H1 (cell line): ENCODE results near the gene SBF2. TPM values are rescaled to one million over a fixed set of nuclear protein-coding genes. Genes with fewer than 3 reads are reported as not detected.

ENCODE experiments used
- CTCF ChIA-PET: fragments of 300-600 bp; sonication (Branson Sonifier 250); formaldehyde crosslinking; loops from one replicate; lab custom pipeline; 2021; ENCODE audit not compliant: partially characterized antibody; lab: Charles Lee
- POLR2A ChIA-PET: fragments of 300-600 bp; sonication (Branson Sonifier 250); formaldehyde crosslinking; loops from one replicate; lab custom pipeline; 2021; ENCODE audit warnings: inconsistent platforms; ENCODE audit not compliant: partially characterized antibody; lab: Charles Lee
- DNase-seq, 2 experiments: peaks; one replicate each; pipeline versions ENCODE4 v3.0.0 to v3.0.0-alpha.2; 2010 to 2022; ENCODE audit warnings: low spot score in 2 of 2, low read depth in 1 of 2, mixed read lengths in 1 of 2
- FAIRE-seq: peaks from 2 replicates; lab custom pipeline; 2011; peaks lifted over from hg19 to GRCh38; lab: Jason Lieb, UNC
- H2AFZ ChIP-seq: 2 replicates; pipeline ENCODE4 v1.8.1; 2012; ENCODE audit warnings: low read length, inconsistent platforms
- H2AK5ac ChIP-seq: 2 replicates; pipeline ENCODE4 v1.6.1; 2013; ENCODE audit warnings: low read depth, low read length
- H2BK120ac ChIP-seq: replicated peaks from 2 replicates; pipeline ENCODE3; 2013; ENCODE audit warnings: low read depth, low read length, inconsistent platforms
- H2BK12ac ChIP-seq: 2 replicates; pipeline ENCODE4 v1.6.1; 2013; ENCODE audit warnings: low read depth, low read length
- H2BK15ac ChIP-seq: 2 replicates; pipeline ENCODE4 v1.6.1; 2013; ENCODE audit warnings: low read length
- H2BK20ac ChIP-seq: 2 replicates; pipeline ENCODE4 v1.6.1; 2013; ENCODE audit warnings: low read length
- H2BK5ac ChIP-seq: 2 replicates; pipeline ENCODE4 v1.6.1; 2013; ENCODE audit warnings: low read depth, low read length
- H3K14ac ChIP-seq: 2 replicates; pipeline ENCODE4 v1.6.1; 2013; ENCODE audit warnings: inconsistent platforms; ENCODE audit not compliant: insufficient read length
- H3K18ac ChIP-seq: 2 replicates; pipeline ENCODE4 v1.6.1; 2013; ENCODE audit warnings: low read length; ENCODE audit errors: extremely low read depth
- H3K23ac ChIP-seq: 2 replicates; pipeline ENCODE4 v1.6.1; 2013; ENCODE audit warnings: inconsistent platforms; ENCODE audit not compliant: insufficient read length
- H3K23me2 ChIP-seq: 2 replicates; pipeline ENCODE4 v1.6.1; 2013; ENCODE audit warnings: low read depth, low read length
- H3K27ac ChIP-seq: 2 replicates; pipeline ENCODE4 v1.6.1; 2011; ENCODE audit warnings: low read depth, low read length, inconsistent platforms
- H3K27me3 ChIP-seq, 4 experiments: replicated peaks in 1 of 4; 1 replicate in 1 of 4; 2 replicates in 3 of 4; pipeline versions ENCODE4 v1.6.1 to v1.8.1; 2011 to 2013; ENCODE audit warnings: low read length in 3 of 4, mild to moderate bottlenecking in 3 of 4, inconsistent platforms in 2 of 4, mixed read lengths in 2 of 4, moderate library complexity in 1 of 4; ENCODE audit not compliant: control insufficient read depth in 3 of 4, insufficient read depth in 3 of 4; ENCODE audit errors: extremely low read depth in 1 of 4
- H3K36me3 ChIP-seq, 4 experiments: 2 replicates each; pipeline versions ENCODE4 v1.6.1 to v1.8.1; 2011 to 2013; ENCODE audit warnings: mild to moderate bottlenecking in 4 of 4, low read length in 3 of 4, moderate library complexity in 2 of 4, control low read depth in 1 of 4, inconsistent platforms in 1 of 4; ENCODE audit not compliant: insufficient read depth in 4 of 4, control insufficient read depth in 2 of 4
- H3K4ac ChIP-seq: replicated peaks from 2 replicates; pipeline ENCODE3; 2013; ENCODE audit warnings: low read length, low read depth, mixed read lengths, inconsistent platforms; ENCODE audit not compliant: insufficient read length
- H3K4me1 ChIP-seq, 4 experiments: replicated peaks in 1 of 4; 1 replicate in 1 of 4; 2 replicates in 3 of 4; pipeline versions ENCODE4 v1.6.1 to v1.8.1; 2011 to 2013; ENCODE audit warnings: low read length in 3 of 4, inconsistent platforms in 2 of 4, mixed read lengths in 1 of 4; ENCODE audit not compliant: insufficient read depth in 4 of 4, control insufficient read depth in 3 of 4
- H3K4me2 ChIP-seq, 2 experiments: 2 replicates each; pipeline versions ENCODE4 v1.6.1 to v1.8.1; 2011 to 2013; ENCODE audit warnings: low read depth in 2 of 2, low read length in 2 of 2, control low read depth in 1 of 2, inconsistent platforms in 1 of 2, mild to moderate bottlenecking in 1 of 2; ENCODE audit not compliant: insufficient read depth in 1 of 2
- H3K4me3 ChIP-seq, 4 experiments: fragments of 200-600, 300-600 bp in 1 of 4; sonication (generic), shearing (Covaris generic), sonication (Bioruptor Twin) in 1 of 4; 2 replicates each; pipeline versions ENCODE4 v1.5.1 to v1.8.1; 2011 to 2016; ENCODE audit warnings: low read length in 4 of 4, low read depth in 3 of 4, control low read depth in 2 of 4, inconsistent platforms in 2 of 4, mild to moderate bottlenecking in 2 of 4, mixed read lengths in 1 of 4, moderate library complexity in 1 of 4; ENCODE audit not compliant: insufficient read depth in 2 of 4; ENCODE audit errors: extremely low read depth in 1 of 4
- H3K56ac ChIP-seq: replicated peaks from 2 replicates; pipeline ENCODE3; 2013; ENCODE audit warnings: low read depth, mild to moderate bottlenecking, mixed read lengths, low read length, inconsistent platforms; ENCODE audit not compliant: insufficient read length
- H3K79me1 ChIP-seq: 2 replicates; pipeline ENCODE4 v1.6.1; 2013; ENCODE audit warnings: low read depth, low read length, control low read depth
- H3K79me2 ChIP-seq, 2 experiments: 2 replicates each; pipeline versions ENCODE4 v1.6.1 to v1.8.1; 2012 to 2013; ENCODE audit warnings: low read length in 2 of 2, mild to moderate bottlenecking in 2 of 2, inconsistent platforms in 1 of 2; ENCODE audit not compliant: insufficient read depth in 2 of 2, control insufficient read depth in 1 of 2
- H3K9ac ChIP-seq, 4 experiments: replicated peaks in 1 of 4; 1 replicate in 1 of 4; 2 replicates in 3 of 4; pipeline versions ENCODE4 v1.6.1 to v1.8.1; 2011 to 2013; ENCODE audit warnings: low read depth in 3 of 4, low read length in 3 of 4, control low read depth in 2 of 4, mild to moderate bottlenecking in 2 of 4, moderate library complexity in 2 of 4, inconsistent platforms in 1 of 4; ENCODE audit errors: extremely low read depth in 1 of 4
- H3K9me3 ChIP-seq, 2 experiments: 2 replicates each; pipeline versions ENCODE4 v1.6.1 to v1.8.1; 2012 to 2013; ENCODE audit warnings: mild to moderate bottlenecking in 2 of 2, moderate library complexity in 2 of 2, control low read depth in 1 of 2, inconsistent platforms in 1 of 2, low read depth in 1 of 2, low read length in 1 of 2, mixed read lengths in 1 of 2; ENCODE audit not compliant: insufficient read depth in 2 of 2
- H4K20me1 ChIP-seq, 2 experiments: replicated peaks in 1 of 2; 2 replicates each; pipeline versions ENCODE3 to v1.8.1; 2011 to 2013; ENCODE audit warnings: inconsistent platforms in 2 of 2, low read length in 2 of 2, mild to moderate bottlenecking in 1 of 2; ENCODE audit not compliant: insufficient read depth in 2 of 2, control insufficient read depth in 1 of 2
- H4K5ac ChIP-seq: 2 replicates; pipeline ENCODE4 v1.6.1; 2013; ENCODE audit warnings: low read length, low read depth, mixed read lengths, inconsistent platforms; ENCODE audit not compliant: insufficient read length
- H4K8ac ChIP-seq: 2 replicates; pipeline ENCODE4 v1.8.0; 2013; ENCODE audit warnings: mild to moderate bottlenecking, moderate library complexity, low read length, inconsistent platforms; ENCODE audit not compliant: insufficient read depth; ENCODE audit errors: extremely low read depth
- H4K91ac ChIP-seq: replicated peaks from 2 replicates; pipeline ENCODE3; 2013; ENCODE audit warnings: low read length, mixed read lengths, inconsistent platforms; ENCODE audit not compliant: insufficient read length
- CHD1 ChIP-seq: IDR thresholded peaks from 2 replicates; pipeline ENCODE4 v1.6.1; 2012; ENCODE audit warnings: low read depth, low read length, improper control_type of control experiment
- CREB1 ChIP-seq: IDR thresholded peaks from 2 replicates; pipeline ENCODE4 v1.6.1; 2012; ENCODE audit warnings: inconsistent platforms
- CTBP2 ChIP-seq: IDR thresholded peaks from 2 replicates; pipeline ENCODE4 v1.7.0; 2011; ENCODE audit warnings: borderline replicate concordance, mild to moderate bottlenecking, moderate library complexity, mixed read lengths, low read length; ENCODE audit not compliant: insufficient read depth, insufficient read length
- EZH2 ChIP-seq: fragments of 200-600 bp; sonication (generic); IDR thresholded peaks from 2 replicates; pipeline ENCODE4 v1.7.1; 2012; ENCODE audit warnings: low read depth, mild to moderate bottlenecking, moderate library complexity, low read length, inconsistent platforms; ENCODE audit not compliant: severe bottlenecking
- GTF2F1 ChIP-seq: IDR thresholded peaks from 2 replicates; pipeline ENCODE4 v1.6.1; 2012; ENCODE audit warnings: low read depth, low read length, improper control_type of control experiment, borderline replicate concordance
- POU5F1 ChIP-seq: IDR thresholded peaks from 2 replicates; pipeline ENCODE4 v1.6.1; 2011; ENCODE audit warnings: low read depth, mild to moderate bottlenecking, low read length, moderate library complexity
- SP1 ChIP-seq: IDR thresholded peaks from 2 replicates; pipeline ENCODE4 v1.6.1; 2011; ENCODE audit warnings: low read depth, low read length
- WGBS, 2 experiments: shearing (Covaris generic) in 1 of 2; methylation state at CpG; one replicate each; pipeline versions ENCODE4 v1.1.6 to v1.1.7; 2013 to 2015; ENCODE audit warnings: low lambda C conversion rate in 2 of 2, mixed read lengths in 2 of 2, inconsistent platforms in 1 of 2, low coverage in 1 of 2, missing lambda C conversion rate in 1 of 2; ENCODE audit not compliant: insufficient replicate concordance in 2 of 2, insufficient coverage in 1 of 2, insufficient read length in 1 of 2; ENCODE audit errors: extremely low coverage in 1 of 2, missing lambda C conversion rate in 1 of 2; 5-methylcytosine and 5-hydroxymethylcytosine counted together
- polyA plus RNA-seq, 7 experiments: library from polyadenylated mRNA; depleted of rRNA in 3 of 7; stranded (reverse) in 5 of 7; unstranded in 2 of 7; fragments of >200 nt in 5 of 7; fragments of 200-250 nt in 2 of 7; gene quantifications; 1 replicate in 5 of 7; 2 replicates in 1 of 7; 4 replicates in 1 of 7; pipeline versions ENCODE4 v1.2.1 to v1.2.3, GENCODE V29; 2011 to 2013; ENCODE audit warnings: missing spikeins in 2 of 7, mixed read lengths in 2 of 7
- total RNA-seq: library from RNA; stranded (reverse); fragmentation: NEBNext Ultra II Directional; extraction: Animal tissue kit (Norgen Biotek cat#: 25700); gene quantifications from 2 replicates; pipeline ENCODE4 v1.2.1, GENCODE V29; 2021
- TF ChIP-seq, protein P1 (sequence below), 3 experiments: IDR thresholded peaks; 1 replicate in 2 of 3; 2 replicates in 1 of 3; pipeline versions ENCODE4 v1.5.1 to v1.6.1; 2011; ENCODE audit warnings: low read length in 3 of 3, mild to moderate bottlenecking in 3 of 3, inconsistent platforms in 2 of 3, low read depth in 1 of 3, moderate library complexity in 1 of 3; ENCODE audit not compliant: insufficient read depth in 1 of 3; ENCODE audit errors: control extremely low read depth in 1 of 3

SBF2 gene
- total and polyA plus RNA-seq, 2 of the 8 experiments (the other 6 are each of a cell fraction or from before 2014, with no cell fraction given) = 36.7 to 50.5 TPM

DNA sequence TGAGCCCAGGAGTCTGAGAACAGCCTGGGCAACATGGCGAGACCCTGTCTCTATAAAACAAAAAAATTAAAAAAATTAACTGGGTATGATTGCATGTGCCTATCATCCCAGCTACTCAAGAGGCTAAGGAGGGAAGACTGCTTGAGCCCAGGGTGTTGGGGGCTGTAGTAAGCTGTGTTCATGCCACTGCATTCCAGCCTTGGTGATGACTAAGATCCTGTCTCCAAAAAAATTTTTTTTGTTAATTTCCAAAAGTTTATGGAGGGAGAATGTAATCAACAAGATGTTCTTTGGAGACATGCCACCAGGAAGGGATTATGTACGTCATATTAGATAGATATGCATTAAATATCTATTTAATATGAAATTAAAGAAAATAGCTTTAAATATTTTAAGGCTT lies 267.5 kb downstream of the SBF2 start:
- 91% methylated on average over 2 of the region's 2 CpGs; no CpG with 5 or more reads in 1 of the 2 experiments for WGBS, 2 experiments
- H2AFZ ChIP-seq = no peak overlapping the region
- H4K5ac ChIP-seq = no peak overlapping the region
- ChIA-PET CTCF (interaction anchor here (1.0 to 2.2 kb wide), 2 partner anchors 13 to 53 kb away, joined by 6 read pairs; no protein-coding TSS in a partner anchor), POLR2A (no interaction called here)
- H2BK20ac ChIP-seq = no peak overlapping the region
- H3K4me3 ChIP-seq = no peak overlapping the region
- H3K79me2 ChIP-seq = no peaks in the 10 kb centered on the region
- no peak overlapping the region for H2AK5ac ChIP-seq
- no peak overlapping the region for H3K4me2 ChIP-seq
- H3K9ac ChIP-seq = no peak overlapping the region
- no peaks in the 10 kb centered on the region for H3K9me3 ChIP-seq
- no peak overlapping the region for H2BK120ac ChIP-seq
- no peak overlapping the region for H2BK5ac ChIP-seq
- H4K20me1 ChIP-seq = no peaks in the 10 kb centered on the region
- FAIRE-seq (no peak), DNase-seq (no peak)
- no peak overlapping the region for H2BK15ac ChIP-seq
- H3K4ac ChIP-seq = no peak overlapping the region
- no peak overlapping the region for H3K23ac ChIP-seq
- no peaks in the 10 kb centered on the region for H3K23me2 ChIP-seq
- H3K27ac ChIP-seq = no peak overlapping the region
- H4K91ac ChIP-seq = no peak overlapping the region
- H3K4me1 ChIP-seq = peaks cover 0 to 4% (median 0%) of the 10 kb centered on the region in 4 experiments; a peak in 3 of 7 replicates
- peaks cover 2 to 4% (median 3%) of the 10 kb centered on the region in 4 experiments; a peak in 3 of 8 replicates for H3K36me3 ChIP-seq
- no peak overlapping the region for H4K8ac ChIP-seq
- H2BK12ac ChIP-seq = no peak overlapping the region
- no peak overlapping the region for H3K18ac ChIP-seq
- no peak overlapping the region for H3K56ac ChIP-seq
- H3K27me3 ChIP-seq = no peaks in the 10 kb centered on the region
- no peak overlapping the region for H3K14ac ChIP-seq
- no peaks in the 10 kb centered on the region for H3K79me1 ChIP-seq
- TF ChIP-seq SP1 (no peak), CTBP2 (no peak), CHD1 (no peak), CREB1 (no peak), GTF2F1 (no peak), POU5F1 (no peak), EZH2 (no peak)
- TF ChIP-seq, protein P1, sequence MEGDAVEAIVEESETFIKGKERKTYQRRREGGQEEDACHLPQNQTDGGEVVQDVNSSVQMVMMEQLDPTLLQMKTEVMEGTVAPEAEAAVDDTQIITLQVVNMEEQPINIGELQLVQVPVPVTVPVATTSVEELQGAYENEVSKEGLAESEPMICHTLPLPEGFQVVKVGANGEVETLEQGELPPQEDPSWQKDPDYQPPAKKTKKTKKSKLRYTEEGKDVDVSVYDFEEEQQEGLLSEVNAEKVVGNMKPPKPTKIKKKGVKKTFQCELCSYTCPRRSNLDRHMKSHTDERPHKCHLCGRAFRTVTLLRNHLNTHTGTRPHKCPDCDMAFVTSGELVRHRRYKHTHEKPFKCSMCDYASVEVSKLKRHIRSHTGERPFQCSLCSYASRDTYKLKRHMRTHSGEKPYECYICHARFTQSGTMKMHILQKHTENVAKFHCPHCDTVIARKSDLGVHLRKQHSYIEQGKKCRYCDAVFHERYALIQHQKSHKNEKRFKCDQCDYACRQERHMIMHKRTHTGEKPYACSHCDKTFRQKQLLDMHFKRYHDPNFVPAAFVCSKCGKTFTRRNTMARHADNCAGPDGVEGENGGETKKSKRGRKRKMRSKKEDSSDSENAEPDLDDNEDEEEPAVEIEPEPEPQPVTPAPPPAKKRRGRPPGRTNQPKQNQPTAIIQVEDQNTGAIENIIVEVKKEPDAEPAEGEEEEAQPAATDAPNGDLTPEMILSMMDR (IDR thresholded peaks at IDR 0.05; ENCODE audit: control extremely low read depth in 1 of 3, insufficient read depth in 1 of 3, low read depth in 1 of 3, low read length in 3 of 3) = no peak
